NCI-H774 (cell line): ENCODE measurements around the gene PLA2G4B.

Source experiments
- DNase-seq: peaks from one replicate; lab custom pipeline; 2025; lab: John Stamatoyannopoulos, UW

PLA2G4B gene

DNA sequence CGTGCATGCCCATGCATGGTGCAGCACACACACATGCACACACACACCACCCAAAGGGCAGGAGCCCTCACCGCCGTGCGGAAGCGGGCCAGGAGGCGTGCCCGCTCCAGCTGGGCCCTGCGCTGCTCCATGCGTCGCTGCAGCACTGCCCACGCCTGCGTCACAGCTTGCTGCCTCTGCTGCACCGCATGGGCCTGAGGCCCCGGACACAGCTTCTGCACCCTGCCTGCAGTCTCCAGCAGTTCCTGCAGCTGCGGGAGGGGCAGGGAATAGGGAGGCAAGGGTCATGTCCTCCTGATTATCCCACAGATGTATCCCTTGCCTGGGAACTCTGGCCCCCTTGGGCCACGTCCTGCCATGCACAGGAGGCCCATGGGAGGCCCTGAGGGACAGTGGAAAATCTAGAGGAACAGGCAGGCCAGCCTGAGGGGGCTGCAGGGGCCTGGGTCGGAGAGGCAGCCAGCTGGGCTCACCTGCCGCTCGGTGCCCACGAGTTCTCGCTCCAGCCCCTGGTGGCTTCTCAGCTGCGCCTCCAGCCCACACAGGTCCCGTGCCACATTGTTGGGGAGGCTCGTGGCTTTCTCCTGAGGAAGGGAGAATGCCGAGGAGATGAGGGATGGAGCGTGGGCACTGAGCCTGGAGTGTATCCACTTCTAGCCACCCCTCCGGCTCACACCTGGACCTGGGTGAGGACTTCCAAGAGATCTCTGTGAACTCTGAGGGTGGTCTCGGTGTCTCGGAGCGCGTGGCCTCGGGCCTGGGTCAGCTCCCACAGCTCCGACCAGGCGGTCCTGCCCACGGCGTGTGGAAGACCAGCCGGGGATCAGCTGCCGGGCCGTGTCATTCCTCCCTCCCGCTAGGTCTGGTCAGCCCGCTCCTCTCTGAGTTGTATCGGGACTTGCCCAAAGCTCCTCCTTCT is 31.4 kb downstream of the PLA2G4B start:
- DNase-seq: no peak

GRCh38 chr15:41870689-41871081 is 32.0 kb downstream of the PLA2G4B start:
- no peak for DNase-seq

- no peak for DNase-seq
These were observed 32.7 kb downstream of the PLA2G4B start for GRCh38 chr15:41871175-41871905.

DNA sequence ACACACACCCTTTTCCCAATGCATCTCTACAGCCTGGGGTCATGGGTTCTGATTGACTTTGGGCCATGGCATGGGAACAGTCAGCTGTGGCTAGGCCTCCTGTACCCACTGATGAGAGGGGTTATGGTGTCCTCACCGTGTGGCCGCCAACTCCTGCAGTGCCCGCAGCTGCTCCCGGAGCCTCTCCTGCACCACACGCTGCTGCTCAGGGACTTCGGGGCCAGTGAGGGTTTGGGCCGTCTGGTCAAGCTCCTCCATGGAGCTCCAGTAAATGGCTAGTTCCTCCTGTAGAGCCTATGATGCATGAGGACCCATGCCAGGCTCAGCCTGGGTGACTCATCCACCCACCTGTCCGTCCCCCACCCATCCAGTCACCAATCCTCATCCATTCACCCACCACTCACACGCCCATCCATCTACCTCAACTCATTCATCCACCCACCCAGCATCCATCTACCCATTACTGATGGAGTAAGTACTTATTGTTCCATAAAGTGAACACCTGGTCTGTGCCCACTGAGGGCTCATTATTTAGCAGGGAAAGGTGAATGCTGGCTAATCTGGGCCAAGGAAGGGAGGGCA is 33.6 kb downstream of the PLA2G4B start:
- DNase-seq: no peak

DNA sequence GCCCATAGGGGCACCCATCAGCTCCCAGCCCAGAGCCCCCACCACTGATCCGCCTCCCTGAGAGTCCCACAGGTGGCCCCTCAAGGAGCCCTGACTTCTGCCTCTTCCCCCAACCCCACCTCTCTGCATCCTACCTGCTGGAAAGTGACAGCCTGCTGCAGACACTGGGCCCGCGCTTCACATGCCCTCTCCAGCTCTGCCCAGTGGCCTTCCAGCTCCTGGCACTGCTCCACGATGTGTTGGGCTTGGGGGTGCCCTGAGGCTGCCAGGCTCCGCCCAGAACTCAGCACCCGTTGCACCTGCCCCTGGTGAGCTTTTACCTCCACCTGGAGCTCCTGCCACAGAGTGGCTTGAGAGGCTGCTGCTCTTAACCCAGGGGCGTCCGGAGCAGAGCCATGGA is 35.1 kb downstream of the PLA2G4B start:
- DNase-seq: peak; percentile 74

DNA sequence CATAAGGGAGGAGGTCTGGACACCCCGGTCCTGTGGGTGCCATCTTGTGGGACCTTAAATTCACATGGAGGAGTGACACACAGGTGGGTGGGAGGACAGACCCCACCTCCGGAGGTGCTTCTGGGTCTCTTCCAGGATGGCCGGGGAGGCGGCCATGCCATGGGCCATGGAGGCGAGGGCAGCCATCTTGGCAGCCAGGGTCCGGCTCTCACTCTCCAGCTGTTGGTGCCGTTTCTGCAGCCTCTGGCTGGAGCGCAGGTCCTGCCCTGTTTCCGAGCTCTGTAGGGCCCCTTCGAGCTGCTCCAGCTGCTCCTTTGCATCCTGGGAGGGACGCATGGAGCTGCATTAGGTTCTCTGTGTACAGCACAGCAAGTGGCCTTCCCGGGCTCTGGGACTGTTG is 36.1 kb downstream of the PLA2G4B start:
- DNase-seq: no peak

- DNase-seq: no peak
These were observed 37.4 kb downstream of the PLA2G4B start for GRCh38 chr15:41876007-41876406.

DNA sequence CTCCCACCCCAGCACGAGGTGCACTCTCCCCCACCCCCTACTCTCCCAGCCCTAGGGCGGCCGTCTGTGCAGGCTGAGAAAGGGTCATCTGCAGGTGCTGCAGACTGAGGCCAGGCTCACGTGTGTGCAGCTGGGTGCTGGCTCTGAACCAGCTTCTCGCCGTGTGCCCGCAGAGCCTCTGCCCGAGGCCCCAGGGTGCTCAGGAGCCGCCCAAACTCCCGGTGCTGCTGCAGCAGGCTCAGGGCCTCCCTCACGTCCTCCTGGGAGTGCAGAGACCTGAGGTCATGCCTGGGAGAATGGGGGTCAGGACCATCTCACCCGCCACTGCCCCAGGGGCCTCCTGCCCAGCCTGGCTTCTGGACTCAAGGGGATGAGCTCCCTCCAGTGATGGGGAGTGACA is 38.0 kb downstream of the PLA2G4B start:
- DNase-seq: peak; percentile 14

- DNase-seq: no peak
These were observed 39.1 kb downstream of the PLA2G4B start for GRCh38 chr15:41877631-41878354.

GRCh38 chr15:41878355-41878699 is 39.7 kb downstream of the PLA2G4B start:
- DNase-seq: no peak

GRCh38 chr15:41879321-41879845 is 40.7 kb downstream of the PLA2G4B start:
- peak; percentile 66 for DNase-seq

DNA sequence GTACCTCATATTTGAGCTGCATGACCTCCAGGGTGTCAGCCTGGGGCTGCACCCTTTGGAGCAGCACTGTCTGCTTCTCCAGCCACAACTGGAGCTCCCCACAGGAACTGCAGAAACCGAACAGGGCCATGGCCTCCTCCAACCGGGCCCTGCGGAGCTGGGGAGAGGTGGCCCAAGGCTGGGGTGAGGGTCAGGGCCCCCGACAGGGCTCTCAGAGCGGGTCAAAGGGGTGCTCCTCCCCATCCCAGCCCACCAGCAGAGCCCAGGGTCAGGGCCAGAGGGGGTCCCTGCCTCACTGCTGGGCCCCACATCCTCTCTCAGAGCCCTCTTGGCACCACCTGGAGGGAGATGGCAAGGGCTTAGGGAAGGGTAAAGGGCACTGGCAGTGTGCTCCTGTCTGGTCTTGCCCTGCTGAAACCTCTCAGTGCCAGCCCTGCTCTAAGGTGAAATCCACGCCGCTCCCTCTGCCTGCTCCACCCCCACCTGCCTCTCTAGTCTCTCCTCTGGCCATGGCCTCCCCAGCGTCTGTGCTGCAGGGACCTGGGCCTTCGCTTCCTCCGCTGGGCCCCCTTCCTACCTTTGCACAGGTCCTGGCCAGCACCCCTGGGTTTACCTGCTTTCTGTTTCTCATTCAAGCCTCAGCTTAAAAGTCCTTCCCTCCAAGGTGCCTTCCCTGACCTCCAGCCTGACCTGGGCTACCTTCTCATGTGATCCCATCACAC is 41.7 kb downstream of the PLA2G4B start:
- no peak for DNase-seq

DNA sequence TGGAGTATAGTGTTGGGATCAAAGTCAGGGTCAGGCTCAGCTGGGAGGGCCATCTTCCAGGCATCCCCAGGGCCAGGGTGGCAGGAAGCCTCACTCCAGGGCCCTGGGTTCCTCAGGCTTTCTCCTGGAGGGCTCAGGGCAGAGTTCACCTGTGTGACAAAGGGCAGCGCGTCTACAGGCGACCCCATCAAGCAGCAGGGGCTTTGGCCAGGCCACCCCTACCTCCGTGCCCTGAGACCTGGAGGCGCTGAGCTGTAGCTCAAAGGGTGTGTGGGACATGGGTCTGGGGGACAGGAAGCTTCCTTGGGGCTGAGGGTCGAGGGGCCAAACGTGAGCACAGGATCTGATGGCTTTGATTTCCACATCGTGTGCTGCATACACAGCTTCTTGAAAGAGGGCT is 42.4 kb downstream of the PLA2G4B start:
- DNase-seq: no peak

DNA sequence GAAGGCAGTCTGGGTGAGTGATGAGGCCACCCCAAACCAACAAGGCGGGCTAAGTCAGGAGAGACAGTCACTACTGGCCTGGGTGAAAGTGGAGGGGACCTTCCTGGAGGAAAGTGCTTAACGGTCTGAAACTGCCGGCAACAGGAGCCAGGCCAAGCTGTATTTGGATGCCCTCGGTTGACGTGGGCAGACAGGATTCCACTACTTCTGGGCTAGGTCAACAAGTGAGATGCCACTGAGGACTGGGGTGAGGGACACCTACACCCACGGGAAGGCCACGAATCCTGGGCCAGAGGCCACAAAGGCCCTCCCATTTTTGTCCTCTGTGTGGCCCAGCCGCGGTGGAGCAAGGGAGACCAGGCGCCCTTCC is 42.9 kb downstream of the PLA2G4B start:
- no peak for DNase-seq

DNA sequence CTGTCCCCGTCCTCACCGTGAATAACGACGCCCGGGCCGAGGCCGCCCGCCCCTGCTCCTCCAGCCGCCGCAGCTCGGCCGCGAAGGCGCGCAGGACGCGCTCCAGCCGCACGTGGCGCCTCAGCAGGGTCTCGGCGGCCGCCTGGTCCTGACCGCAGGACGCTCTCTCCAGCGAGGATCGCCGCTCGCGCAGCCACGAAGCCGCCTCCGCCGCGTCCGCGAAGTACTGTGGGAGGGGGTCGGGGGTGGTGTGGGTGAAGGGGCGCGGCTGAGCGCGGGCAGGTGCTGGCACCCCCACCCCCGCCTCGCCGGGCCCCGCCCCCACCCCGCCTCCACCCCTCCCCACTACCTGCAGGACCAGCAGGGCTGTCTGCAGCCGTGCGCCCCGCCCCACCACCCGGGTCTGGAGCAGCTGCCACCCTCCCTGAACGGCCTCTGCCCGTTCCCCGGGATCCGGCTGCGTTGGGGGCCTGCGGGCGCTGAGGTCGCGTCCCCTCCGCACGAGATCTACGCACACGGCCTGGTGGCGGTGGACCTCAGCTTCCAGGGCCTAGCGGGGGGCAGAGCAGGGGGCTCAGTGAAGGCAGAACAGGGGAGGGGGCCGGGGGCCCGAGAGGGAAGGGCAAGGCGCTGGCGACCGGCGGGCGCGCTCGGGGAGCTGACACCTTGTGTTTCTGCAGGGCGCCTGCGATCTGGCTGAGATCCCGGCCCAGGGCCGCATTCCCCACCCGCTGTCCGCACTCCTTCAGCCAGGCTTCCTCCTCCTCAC is 43.5 kb downstream of the PLA2G4B start:
- DNase-seq: no peak

- no peak for DNase-seq
These were observed 44.2 kb downstream of the PLA2G4B start for GRCh38 chr15:41882689-41883483.

DNA sequence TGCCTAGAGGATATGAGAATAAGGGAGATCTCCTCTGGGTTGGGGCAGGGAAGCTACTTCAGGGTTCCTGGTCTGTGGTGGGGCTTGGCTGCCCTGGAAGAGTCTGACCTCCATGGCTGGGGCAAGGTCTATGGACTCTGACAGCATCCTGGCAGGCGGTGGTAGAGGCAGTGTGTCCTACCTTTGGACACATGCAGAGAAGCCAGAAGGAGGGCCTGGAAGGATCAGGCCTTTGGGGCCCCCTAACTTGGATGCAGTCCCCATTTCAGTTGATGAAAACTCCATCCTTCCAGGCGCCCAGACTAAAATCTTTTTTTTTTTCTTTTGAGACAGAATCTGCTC is 44.8 kb downstream of the PLA2G4B start:
- DNase-seq: no peak

DNA sequence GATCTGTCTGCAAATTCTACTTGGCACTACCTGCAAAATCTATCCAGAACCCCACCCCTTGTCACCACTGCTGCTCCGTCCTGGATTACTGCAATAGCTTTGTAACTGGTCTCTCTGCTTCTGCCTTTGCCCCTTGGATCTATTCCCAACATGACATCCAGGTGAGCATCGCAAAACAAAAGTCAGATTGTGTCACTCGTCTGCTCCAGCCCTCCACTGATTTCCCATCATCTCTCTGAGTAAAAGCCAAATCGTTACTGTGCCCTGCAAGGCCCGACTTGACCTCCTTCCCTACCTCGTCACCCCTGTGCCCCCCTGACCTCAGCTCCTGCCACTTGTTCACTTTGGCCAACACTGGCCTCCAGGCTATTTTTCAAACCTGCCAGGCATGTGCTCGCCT is 45.8 kb downstream of the PLA2G4B start:
- no peak for DNase-seq

DNA sequence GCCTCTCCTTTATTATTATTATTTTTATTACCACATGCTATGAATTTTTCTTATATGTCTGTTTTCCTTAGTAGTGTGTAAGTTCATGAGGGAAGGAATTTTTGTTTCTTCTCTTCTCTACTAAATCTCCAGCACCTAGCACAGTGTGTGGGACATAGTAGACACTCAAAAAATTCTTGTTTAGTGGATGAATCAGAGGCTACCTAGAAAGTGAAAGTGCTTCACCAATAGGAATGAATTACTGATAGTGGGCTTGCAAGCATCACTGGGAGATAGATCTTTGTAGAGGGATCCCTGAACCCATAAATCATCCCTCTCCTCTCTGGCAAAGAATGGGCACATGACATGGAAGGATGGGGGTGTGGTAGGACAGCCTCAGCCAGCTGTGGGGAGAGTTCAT is 46.7 kb downstream of the PLA2G4B start:
- DNase-seq: no peak

- no peak for DNase-seq
These were observed 47.2 kb downstream of the PLA2G4B start for GRCh38 chr15:41885841-41886240.
